OCI-M2 (cell line): ENCODE results near the gene NR2E1.

ENCODE experiments used
- DNase-seq: peaks from one replicate; lab custom pipeline; 2025; ENCODE audit not compliant: unreplicated experiment; lab: John Stamatoyannopoulos, UW

The NR2E1 gene

GRCh38 chr6:108207013-108207412, 41.2 kb downstream of the NR2E1 start:
- no peak for DNase-seq

- no peak for DNase-seq
Observed at GRCh38 chr6:108209738-108210137, 43.9 kb downstream of the NR2E1 start.

GRCh38 chr6:108210556-108210955, 44.7 kb downstream of the NR2E1 start:
- DNase-seq = no peak

GRCh38 chr6:108211671-108212070, 45.8 kb downstream of the NR2E1 start:
- no peak for DNase-seq

GRCh38 chr6:108222064-108222463, 56.2 kb downstream of the NR2E1 start:
- no peak for DNase-seq

GRCh38 chr6:108222504-108222903, 56.7 kb downstream of the NR2E1 start:
- no peak for DNase-seq

GRCh38 chr6:108227290-108227689, 61.5 kb downstream of the NR2E1 start:
- DNase-seq = no peak

GRCh38 chr6:108228416-108228815, 62.6 kb downstream of the NR2E1 start:
- no peak for DNase-seq

- no peak for DNase-seq
Observed at GRCh38 chr6:108235127-108235526, 69.3 kb downstream of the NR2E1 start.

GRCh38 chr6:108236791-108237190, 71.0 kb downstream of the NR2E1 start:
- DNase-seq = no peak

- DNase-seq = no peak
Observed at GRCh38 chr6:108238322-108238721, 72.5 kb downstream of the NR2E1 start.
